GM20431 (cell line): ENCODE measurements around the gene MRPL50.

Source experiments
- in situ Hi-C: fragments of 300-500 bp; cut with MseI, MboI; formaldehyde crosslinking; loops from one replicate; pipeline ENCODE4 v1.15.0; 2020; ENCODE audit warnings: low sequenced_read_pairs; ENCODE audit not compliant: unreplicated experiment

Gene MRPL50

GRCh38 chr9:101350285-101350684, 48.1 kb downstream of the MRPL50 start:
- in situ Hi-C loops, result no loop called here

GRCh38 chr9:101342595-101342994, 55.8 kb downstream of the MRPL50 start:
- in situ Hi-C loops, result no loop called here

DNA sequence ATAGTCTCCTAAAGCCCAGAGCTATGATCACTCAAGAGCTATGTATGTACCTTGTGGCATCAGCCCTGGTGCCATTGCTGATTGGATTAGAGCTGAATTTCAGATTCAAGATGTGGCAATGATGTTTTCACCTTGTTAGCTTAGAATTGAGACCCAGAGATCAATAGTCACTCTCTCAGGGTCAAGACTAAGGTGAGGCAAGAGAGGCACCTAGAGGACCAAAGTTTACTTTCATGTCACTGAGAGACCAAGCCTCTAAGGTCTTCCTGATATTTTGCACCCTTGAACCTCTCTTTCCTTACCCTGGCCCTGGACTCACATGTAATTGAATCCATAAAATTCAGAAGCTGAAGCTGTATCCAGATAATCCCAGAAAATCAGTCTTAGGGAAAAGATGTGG, 56.5 kb downstream of the MRPL50 start:
- in situ Hi-C loops, result no loop called here
